CD4-positive, CD25-positive, alpha-beta regulatory T cell (primary cell): ENCODE measurements around the gene LSR. TPM values are rescaled to one million over a fixed set of nuclear protein-coding genes. Genes with fewer than 3 reads are reported as not detected.

ENCODE experiments used
- ATAC-seq, 2 donors: fragments of 150-1000 bp; cut with Tn5 transposase; one replicate each; pipeline ENCODE4 v1.10.0; 2021; ENCODE audit warnings: low read depth in 2 of 2, moderate number of reproducible peaks in 2 of 2, moderate library complexity in 1 of 2
- DNase-seq, 3 donors: peaks; one replicate each; pipeline versions ENCODE4 v3.0.0 to v3.0.0-alpha.2; 2012 to 2022; ENCODE audit warnings: mixed read lengths in 1 of 3
- H3K27ac ChIP-seq: one replicate; pipeline ENCODE4 v1.7.0; 2013; ENCODE audit warnings: mild to moderate bottlenecking, low read length; ENCODE audit not compliant: insufficient read depth, poor library complexity, severe bottlenecking
- H3K27me3 ChIP-seq: one replicate; pipeline ENCODE4 v1.7.0; 2013; ENCODE audit warnings: low read length; ENCODE audit not compliant: control insufficient read depth, insufficient read depth
- H3K36me3 ChIP-seq: one replicate; pipeline ENCODE4 v1.7.0; 2013; ENCODE audit warnings: mild to moderate bottlenecking, low read length, moderate library complexity; ENCODE audit not compliant: control insufficient read depth, insufficient read depth
- H3K4me1 ChIP-seq: 2 replicates; pipeline ENCODE4 v1.7.0; 2013; ENCODE audit warnings: mild to moderate bottlenecking, low read length; ENCODE audit not compliant: insufficient read depth, control insufficient read depth, poor library complexity, severe bottlenecking
- H3K4me3 ChIP-seq: one replicate; pipeline ENCODE4 v1.7.0; 2013; ENCODE audit warnings: low read depth, mild to moderate bottlenecking, low read length, moderate library complexity
- H3K9me3 ChIP-seq, 2 experiments: 1 replicate in 1 of 2; 2 replicates in 1 of 2; pipeline ENCODE4 v1.7.0; 2013; ENCODE audit warnings: low read length in 2 of 2, mild to moderate bottlenecking in 1 of 2, moderate library complexity in 1 of 2; ENCODE audit not compliant: control insufficient read depth in 2 of 2
- H3K27ac Mint-ChIP-seq, 3 donors: one replicate each; pipeline ENCODE4 v1.8.0; 2020 to 2022; ENCODE audit warnings: mild to moderate bottlenecking in 3 of 3, mixed read lengths in 3 of 3, moderate library complexity in 2 of 3
- H3K27me3 Mint-ChIP-seq: one replicate; pipeline ENCODE4 v1.8.0; 2022; ENCODE audit warnings: mild to moderate bottlenecking, mixed read lengths
- H3K36me3 Mint-ChIP-seq: one replicate; pipeline ENCODE4 v1.8.0; 2020; ENCODE audit warnings: mixed read lengths
- H3K4me1 Mint-ChIP-seq, 4 donors: one replicate each; pipeline ENCODE4 v1.8.0; 2020 to 2022; ENCODE audit warnings: mixed read lengths in 4 of 4, mild to moderate bottlenecking in 1 of 4
- H3K4me3 Mint-ChIP-seq, 4 donors: one replicate each; pipeline ENCODE4 v1.8.0; 2020 to 2022; ENCODE audit warnings: mild to moderate bottlenecking in 4 of 4, mixed read lengths in 4 of 4, moderate library complexity in 3 of 4
- H3K9me3 Mint-ChIP-seq, 7 donors: one replicate each; pipeline ENCODE4 v1.8.0; 2020 to 2022; ENCODE audit warnings: mixed read lengths in 7 of 7, mild to moderate bottlenecking in 3 of 7, moderate library complexity in 2 of 7
- polyA plus RNA-seq, 4 donors: library from polyadenylated mRNA; unstranded; fragments of 300-500 nt; fragmentation: Illumina TruSeq; gene quantifications; one replicate each; pipeline ENCODE4 v1.2.3, GENCODE V29; 2021
- total RNA-seq: library from RNA; stranded (reverse); gene quantifications from one replicate; pipeline ENCODE4 v1.2.3, GENCODE V29; 2022

Gene LSR
- total and polyA plus RNA-seq, 5 donors from 2014 or later, result 28.1 to 66.1 (median 49.9) TPM

DNA sequence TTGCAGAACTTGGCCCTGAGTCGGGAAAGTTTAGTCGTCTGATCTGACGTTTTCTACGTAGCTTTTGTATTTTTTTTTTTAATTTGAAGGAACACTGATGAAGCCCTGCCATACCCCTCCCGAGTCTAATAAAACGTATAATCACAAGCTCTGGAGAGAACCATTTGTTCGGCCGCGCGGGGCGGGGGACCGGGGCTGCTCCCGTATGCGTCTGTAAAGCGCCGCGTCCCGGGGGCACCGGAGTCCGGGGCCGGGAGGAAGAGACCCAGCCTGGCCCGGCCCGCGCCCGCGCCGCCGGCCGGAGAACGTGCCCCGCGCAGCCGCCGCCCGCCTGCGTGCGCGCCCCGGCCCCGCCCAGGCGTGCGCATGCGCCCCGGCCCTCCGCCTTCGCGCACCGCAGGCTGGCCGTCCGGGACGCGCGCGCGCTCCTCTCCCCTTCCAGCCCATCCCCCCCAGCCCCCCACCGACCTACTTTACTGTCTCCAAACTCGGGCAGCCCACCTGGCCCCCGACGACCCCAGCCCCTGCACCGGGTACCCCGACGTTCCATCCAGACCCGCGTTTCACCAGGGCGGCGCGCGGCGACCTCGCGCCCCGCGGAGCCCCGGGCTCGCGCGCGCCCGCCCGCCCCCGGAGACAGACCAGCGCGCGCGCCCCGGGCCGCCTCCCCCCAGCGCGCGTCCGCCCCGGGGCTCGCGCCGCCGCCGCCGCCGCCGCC, 19.2 kb downstream of the LSR start:
- peaks cover 29% of the 10 kb centered on the region for H3K36me3 ChIP-seq
- peak overlapping the region; percentile 79 for H3K27ac ChIP-seq
- ATAC-seq (peak; percentile 62 to 63), DNase-seq (peak; percentile 65 to 83 (median 80))
- peaks cover 1 to 47% (median 13%) of the 10 kb centered on the region in 4 donors for H3K4me1 Mint-ChIP-seq
- H3K4me1 ChIP-seq, result peaks cover 22% of the 10 kb centered on the region
- no peaks in the 10 kb centered on the region for H3K27me3 ChIP-seq
- H3K27ac Mint-ChIP-seq, result peak overlapping the region; percentile 86 to 99 (median 92)
- H3K4me3 Mint-ChIP-seq, result peak overlapping the region; percentile 90 to 96 (median 93)
- H3K4me3 ChIP-seq, result peak overlapping the region; percentile 79
- no peaks in the 10 kb centered on the region for H3K9me3 Mint-ChIP-seq
- H3K27me3 Mint-ChIP-seq, result no peaks in the 10 kb centered on the region
- H3K9me3 ChIP-seq, result no peaks in the 10 kb centered on the region
- H3K36me3 Mint-ChIP-seq, result peaks cover 30% of the 10 kb centered on the region

DNA sequence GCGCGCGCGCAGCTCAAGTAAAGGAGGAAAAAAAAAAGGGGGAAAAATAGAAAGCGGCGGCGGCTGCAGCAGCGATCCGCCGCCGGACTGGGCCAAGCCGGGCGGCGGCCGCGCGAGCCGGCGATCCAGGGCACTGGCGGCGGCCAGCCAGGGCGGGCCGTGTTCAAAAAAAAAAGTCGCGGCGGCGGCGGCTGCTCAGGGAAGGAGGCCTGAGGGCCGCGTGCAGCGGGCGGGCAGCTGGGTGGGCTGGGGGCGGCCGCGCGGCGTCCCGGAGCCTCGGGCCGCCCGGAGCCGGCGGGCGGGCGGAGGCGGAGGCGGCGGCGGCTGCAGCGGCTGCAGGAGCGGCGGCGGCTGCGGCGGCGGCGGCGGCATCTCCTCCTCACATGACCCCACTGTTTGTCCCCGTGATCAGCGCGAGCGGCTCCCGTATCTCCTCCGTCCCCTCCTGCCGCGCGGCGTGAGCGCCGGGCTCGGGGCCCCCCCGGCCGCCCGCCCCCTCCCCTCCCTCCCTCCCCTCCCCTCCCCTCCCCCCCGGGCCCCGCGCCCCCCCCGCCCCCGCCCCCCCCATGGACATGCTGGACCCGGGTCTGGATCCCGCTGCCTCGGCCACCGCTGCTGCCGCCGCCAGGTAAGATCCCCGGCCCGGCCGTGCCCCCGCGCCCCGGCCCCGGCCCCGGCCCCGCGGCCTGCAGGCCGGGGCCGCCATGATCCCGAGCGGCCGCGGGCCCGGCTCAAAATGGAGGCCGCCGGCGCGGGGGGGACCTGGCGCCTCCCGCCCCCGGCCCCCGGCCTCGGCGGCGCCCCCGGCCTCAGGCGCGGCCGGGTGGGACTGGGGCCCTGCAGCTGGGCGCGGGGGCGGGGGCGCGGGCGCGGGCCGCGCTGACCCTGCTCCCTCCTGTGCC, 20.0 kb downstream of the LSR start, which contains the start of gene USF2:
USF2 (plus strand) TSS at position 427 of the 902 bp plus-strand sequence; CDS start at position 567, 140 bp downstream.
- Mint-ChIP-seq H3K27me3 (no peaks in the 10 kb centered on the region), H3K9me3 (no peaks in the 10 kb centered on the region), H3K36me3 (peaks cover 37% of the 10 kb centered on the region), H3K27ac (peak within 1 kb of the TSS; percentile 86 to 99 (median 92)), H3K4me3 (peak within 1 kb of the TSS; percentile 90 to 96 (median 93)), H3K4me1 (peaks cover 6 to 52% (median 15%) of the 10 kb centered on the region in 4 donors)
- DNase-seq (peak; percentile 62 to 83 (median 67)), ATAC-seq (peak; percentile 22 to 34)
- H3K4me3 ChIP-seq, result peak within 1 kb of the TSS; percentile 79
- H3K27me3 ChIP-seq, result no peaks in the 10 kb centered on the region
- peaks cover 35% of the 10 kb centered on the region for H3K36me3 ChIP-seq
- no peaks in the 10 kb centered on the region for H3K9me3 ChIP-seq
- H3K27ac ChIP-seq, result peak within 1 kb of the TSS; percentile 79
- H3K4me1 ChIP-seq, result peaks cover 22% of the 10 kb centered on the region

DNA sequence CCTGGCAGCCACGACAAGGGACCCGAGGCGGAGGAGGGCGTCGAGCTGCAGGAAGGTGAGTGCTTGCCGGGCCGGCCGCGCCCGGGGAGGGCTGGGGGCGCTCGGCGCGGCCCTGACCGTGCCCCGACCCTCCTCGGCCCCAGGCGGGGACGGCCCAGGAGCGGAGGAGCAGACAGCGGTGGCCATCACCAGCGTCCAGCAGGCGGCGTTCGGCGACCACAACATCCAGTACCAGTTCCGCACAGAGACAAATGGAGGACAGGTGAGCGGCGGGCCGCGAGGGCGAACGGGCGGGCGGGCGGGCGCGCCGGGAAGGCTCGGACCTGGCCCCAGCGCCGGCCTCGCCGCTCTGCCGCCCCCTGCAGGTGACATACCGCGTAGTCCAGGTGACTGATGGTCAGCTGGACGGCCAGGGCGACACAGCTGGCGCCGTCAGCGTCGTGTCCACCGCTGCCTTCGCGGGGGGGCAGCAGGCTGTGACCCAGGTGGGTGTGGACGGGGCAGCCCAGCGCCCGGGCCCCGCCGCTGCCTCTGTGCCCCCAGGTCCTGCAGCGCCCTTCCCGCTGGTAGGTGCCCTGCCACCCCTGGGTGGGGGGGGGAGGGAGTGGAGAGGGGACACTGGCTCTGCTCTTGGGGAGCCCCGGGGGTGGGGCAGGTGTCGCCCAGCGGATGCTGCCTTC, 20.8 kb downstream of the LSR start:
- Histone ChIP-seq H3K9me3 (no peaks in the 10 kb centered on the region), H3K27ac (peak overlapping the region; percentile 69), H3K4me1 (peaks cover 22% of the 10 kb centered on the region), H3K4me3 (peak overlapping the region; percentile 53), H3K36me3 (peaks cover 36% of the 10 kb centered on the region), H3K27me3 (no peaks in the 10 kb centered on the region)
- DNase-seq (peak; percentile 63 to 76 (median 76)), ATAC-seq (peak; percentile 59)
- H3K36me3 Mint-ChIP-seq, result peaks cover 40% of the 10 kb centered on the region
- peak overlapping the region in 3 of 4 donors; percentile 82 to 95 (median 86) for H3K4me3 Mint-ChIP-seq
- H3K4me1 Mint-ChIP-seq, result peaks cover 10 to 55% (median 19%) of the 10 kb centered on the region in 4 donors
- no peaks in the 10 kb centered on the region for H3K9me3 Mint-ChIP-seq
- H3K27me3 Mint-ChIP-seq, result no peaks in the 10 kb centered on the region
- H3K27ac Mint-ChIP-seq, result peak overlapping the region; percentile 71 to 82 (median 79)

DNA sequence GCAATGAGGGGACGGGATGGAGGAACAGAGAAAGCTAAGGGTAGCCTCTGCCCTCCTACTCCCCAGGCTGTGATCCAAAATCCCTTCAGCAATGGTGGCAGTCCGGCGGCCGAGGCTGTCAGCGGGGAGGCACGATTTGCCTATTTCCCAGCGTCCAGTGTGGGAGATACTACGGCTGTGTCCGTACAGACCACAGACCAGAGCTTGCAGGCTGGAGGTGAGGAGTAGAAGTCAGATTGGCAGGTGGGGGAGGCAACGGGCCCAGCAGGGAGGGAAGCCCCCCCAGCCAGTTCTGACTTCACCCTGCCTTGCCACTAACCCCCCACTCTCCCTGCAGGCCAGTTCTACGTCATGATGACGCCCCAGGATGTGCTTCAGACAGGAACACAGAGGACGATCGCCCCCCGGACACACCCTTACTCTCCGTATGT, 21.6 kb downstream of the LSR start:
- Histone ChIP-seq H3K36me3 (peaks cover 39% of the 10 kb centered on the region), H3K9me3 (no peaks in the 10 kb centered on the region), H3K4me1 (peaks cover 22% of the 10 kb centered on the region), H3K4me3 (peak overlapping the region; percentile 53), H3K27ac (no peak overlapping the region), H3K27me3 (no peaks in the 10 kb centered on the region)
- peak overlapping the region in 2 of 3 donors; percentile 79 to 82 for H3K27ac Mint-ChIP-seq
- H3K36me3 Mint-ChIP-seq, result peaks cover 39% of the 10 kb centered on the region
- peaks cover 10 to 48% (median 18%) of the 10 kb centered on the region in 4 donors for H3K4me1 Mint-ChIP-seq
- ATAC-seq, result no peak
- no peak for DNase-seq
- H3K9me3 Mint-ChIP-seq, result no peaks in the 10 kb centered on the region
- peak overlapping the region; percentile 74 to 95 (median 82) for H3K4me3 Mint-ChIP-seq
- H3K27me3 Mint-ChIP-seq, result no peaks in the 10 kb centered on the region

DNA sequence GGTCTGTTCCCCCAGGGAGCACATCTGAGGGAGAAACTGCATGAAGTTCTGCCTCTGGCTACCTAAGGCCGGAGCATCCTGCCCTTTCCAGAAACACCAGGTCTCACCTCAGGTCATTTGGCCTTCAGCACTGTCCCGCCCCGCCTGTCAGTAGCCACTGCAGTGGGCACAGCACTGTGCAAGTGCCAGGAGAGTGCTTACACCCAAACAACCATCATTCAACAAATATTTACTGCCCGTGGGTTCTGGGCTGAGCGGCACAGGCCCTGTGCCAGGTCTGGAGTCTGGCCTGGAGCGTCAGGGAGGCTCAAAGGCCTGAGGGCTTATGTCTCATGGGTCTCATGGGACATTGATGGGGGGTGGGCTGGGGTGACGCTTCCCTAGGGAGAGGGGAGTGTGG, 22.7 kb downstream of the LSR start:
- no peaks in the 10 kb centered on the region for H3K27me3 Mint-ChIP-seq
- H3K4me3 Mint-ChIP-seq, result peak overlapping the region; percentile 64 to 95 (median 74)
- Histone ChIP-seq H3K27ac (no peak overlapping the region), H3K9me3 (no peaks in the 10 kb centered on the region), H3K4me3 (no peak overlapping the region), H3K36me3 (peaks cover 45% of the 10 kb centered on the region), H3K27me3 (no peaks in the 10 kb centered on the region), H3K4me1 (peaks cover 18% of the 10 kb centered on the region)
- H3K4me1 Mint-ChIP-seq, result peaks cover 11 to 38% (median 19%) of the 10 kb centered on the region in 4 donors
- peak overlapping the region; percentile 11 to 92 (median 67) for H3K27ac Mint-ChIP-seq
- no peak for DNase-seq
- H3K9me3 Mint-ChIP-seq, result no peaks in the 10 kb centered on the region
- no peak for ATAC-seq
- H3K36me3 Mint-ChIP-seq, result peaks cover 38% of the 10 kb centered on the region

DNA sequence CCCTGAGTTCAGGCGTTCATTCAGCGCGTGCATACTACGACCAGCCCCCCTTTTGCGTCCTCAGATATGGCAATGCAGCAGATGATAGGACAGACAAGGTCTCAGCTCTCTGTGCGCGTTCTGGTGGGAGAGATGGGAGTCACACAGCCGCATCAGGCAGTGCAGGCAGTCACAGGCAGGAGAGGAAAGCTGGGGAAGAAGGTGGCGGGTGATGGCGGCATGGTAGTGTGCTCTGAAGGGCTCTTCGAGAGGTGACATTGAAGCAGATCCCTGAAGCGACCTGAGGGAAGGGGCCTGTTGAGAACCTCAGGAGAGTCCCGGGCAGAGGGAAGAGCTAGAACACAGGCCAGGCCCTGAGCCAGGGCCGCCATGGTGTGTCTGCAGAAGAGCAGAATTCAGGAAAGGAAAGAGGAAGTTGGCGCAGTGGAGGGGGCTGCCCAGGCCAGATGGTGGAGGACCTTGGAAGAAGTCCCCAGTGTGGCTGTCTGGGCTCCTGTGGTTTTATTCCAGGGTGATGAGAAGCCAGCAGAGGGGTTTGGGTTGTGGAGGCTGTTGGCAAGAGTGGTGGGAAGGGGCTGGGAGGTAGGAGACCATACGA, 23.4 kb downstream of the LSR start:
- Mint-ChIP-seq H3K4me3 (peak overlapping the region; percentile 46 to 95 (median 74)), H3K27ac (peak overlapping the region in 2 of 3 donors; percentile 65 to 67), H3K27me3 (no peaks in the 10 kb centered on the region), H3K9me3 (no peaks in the 10 kb centered on the region), H3K4me1 (peaks cover 11 to 38% (median 20%) of the 10 kb centered on the region in 4 donors), H3K36me3 (peaks cover 41% of the 10 kb centered on the region)
- H3K9me3 ChIP-seq, result no peaks in the 10 kb centered on the region
- H3K4me3 ChIP-seq, result no peak overlapping the region
- ATAC-seq (no peak), DNase-seq (no peak)
- H3K36me3 ChIP-seq, result peaks cover 45% of the 10 kb centered on the region
- peaks cover 11% of the 10 kb centered on the region for H3K4me1 ChIP-seq
- H3K27ac ChIP-seq, result no peak overlapping the region
- no peaks in the 10 kb centered on the region for H3K27me3 ChIP-seq
